Measurements from ENCODE around the gene MPND. TPM values are rescaled to one million over a fixed set of nuclear protein-coding genes. Genes with fewer than 3 reads are reported as not detected.
A peak's percentile ranks its signal among the peaks of the same experiment; 100 is the strongest.

The MPND gene
- total RNA-seq, 3 donors from 2014 or later: 6.1 to 7.7 (median 7.5) TPM

DNA sequence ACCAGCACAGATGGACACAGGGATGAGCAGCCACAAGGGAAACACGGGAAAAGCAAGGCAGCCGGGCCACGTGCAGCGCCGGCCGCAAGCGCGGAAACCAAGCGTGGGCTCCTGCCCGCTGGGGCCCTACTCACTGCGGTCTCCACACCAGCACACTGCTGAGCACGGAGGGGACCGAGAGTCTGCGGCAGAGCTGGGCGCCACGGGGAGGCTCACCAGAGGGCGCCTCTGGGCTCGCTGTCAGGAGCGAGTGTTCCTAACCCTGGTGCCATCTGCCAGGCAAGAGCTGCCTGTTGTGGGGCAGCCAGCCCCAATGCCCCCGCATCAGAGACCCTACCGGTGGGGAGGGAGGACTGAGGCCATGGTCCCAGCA, 26.5 kb downstream of the MPND start:
- TF ChIP-seq, protein P1, sequence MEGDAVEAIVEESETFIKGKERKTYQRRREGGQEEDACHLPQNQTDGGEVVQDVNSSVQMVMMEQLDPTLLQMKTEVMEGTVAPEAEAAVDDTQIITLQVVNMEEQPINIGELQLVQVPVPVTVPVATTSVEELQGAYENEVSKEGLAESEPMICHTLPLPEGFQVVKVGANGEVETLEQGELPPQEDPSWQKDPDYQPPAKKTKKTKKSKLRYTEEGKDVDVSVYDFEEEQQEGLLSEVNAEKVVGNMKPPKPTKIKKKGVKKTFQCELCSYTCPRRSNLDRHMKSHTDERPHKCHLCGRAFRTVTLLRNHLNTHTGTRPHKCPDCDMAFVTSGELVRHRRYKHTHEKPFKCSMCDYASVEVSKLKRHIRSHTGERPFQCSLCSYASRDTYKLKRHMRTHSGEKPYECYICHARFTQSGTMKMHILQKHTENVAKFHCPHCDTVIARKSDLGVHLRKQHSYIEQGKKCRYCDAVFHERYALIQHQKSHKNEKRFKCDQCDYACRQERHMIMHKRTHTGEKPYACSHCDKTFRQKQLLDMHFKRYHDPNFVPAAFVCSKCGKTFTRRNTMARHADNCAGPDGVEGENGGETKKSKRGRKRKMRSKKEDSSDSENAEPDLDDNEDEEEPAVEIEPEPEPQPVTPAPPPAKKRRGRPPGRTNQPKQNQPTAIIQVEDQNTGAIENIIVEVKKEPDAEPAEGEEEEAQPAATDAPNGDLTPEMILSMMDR (IDR thresholded peaks at IDR 0.05): peak in 2 of 3 donors; percentile 25 to 45
- TF ChIP-seq POLR2AphosphoS5 (IDR thresholded peaks at IDR 0.05): no peak
- Histone ChIP-seq H3K9me3 (no peaks in the 10 kb centered on the region), H3K4me1 (peaks cover 38 to 63% of the 10 kb centered on the region in 2 donors), H3K27me3 (no peaks in the 10 kb centered on the region), H3K36me3 (no peaks in the 10 kb centered on the region), H3K4me3 (peak overlapping the region; percentile 9 to 62 (median 41)), H3K27ac (peak overlapping the region; percentile 82 to 92)
- no peak for DNase-seq (ENCODE audit: low spot score in 2 of 2)
- intact Hi-C loops (cut with DNase I; ENCODE audit: low total_unique reads): loop anchor here (10.0 kb wide), 2 partner anchors 105 to 1355 kb away; partner anchors contain the start of genes CATSPERD and LONP1

DNA sequence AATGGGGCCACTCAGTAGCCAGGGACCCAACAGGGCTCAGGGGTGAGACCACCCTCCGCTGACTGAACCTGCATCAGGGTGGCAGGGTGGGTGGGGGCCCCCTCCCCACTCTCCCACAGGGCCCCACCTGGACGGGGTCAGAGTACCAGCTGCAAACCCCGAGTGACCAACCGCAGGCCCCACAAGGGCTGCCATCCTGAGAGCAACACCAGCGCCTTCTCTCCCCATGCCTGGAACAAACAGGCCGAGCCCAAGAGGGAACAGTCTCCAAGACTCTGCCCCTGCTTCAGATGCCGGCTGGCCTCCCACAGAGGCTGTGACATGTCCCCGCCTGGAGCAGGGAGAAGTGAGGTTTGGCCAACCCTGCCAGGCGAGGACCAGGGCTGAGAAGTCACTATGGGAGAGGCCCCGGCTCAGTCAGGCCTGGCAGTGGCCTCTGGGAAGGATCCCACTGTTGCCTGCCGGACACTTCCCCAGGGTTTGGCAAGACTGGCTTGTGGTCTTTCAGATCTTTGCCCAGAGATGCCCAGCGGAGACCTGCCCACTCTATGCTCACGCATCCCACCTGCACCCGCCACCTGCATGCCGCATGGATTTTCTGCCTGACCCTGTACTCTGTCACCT, 27.2 kb downstream of the MPND start:
- intact Hi-C loops (cut with DNase I; ENCODE audit: low total_unique reads): no loop called here
- peak overlapping the region; percentile 82 to 92 for H3K27ac ChIP-seq
- H3K36me3 ChIP-seq: no peaks in the 10 kb centered on the region
- no peaks in the 10 kb centered on the region for H3K27me3 ChIP-seq
- peak overlapping the region in 1 of 3 donors; percentile 62 for H3K4me3 ChIP-seq
- no peaks in the 10 kb centered on the region for H3K9me3 ChIP-seq
- H3K4me1 ChIP-seq: peaks cover 45 to 70% of the 10 kb centered on the region in 2 donors
- no peak for DNase-seq (ENCODE audit: low spot score in 2 of 2)
- TF ChIP-seq, protein P1 (IDR thresholded peaks at IDR 0.05): no peak
- TF ChIP-seq POLR2AphosphoS5 (IDR thresholded peaks at IDR 0.05): no peak
- TF ChIP-seq POLR2A (IDR thresholded peaks at IDR 0.05): no peak

DNA sequence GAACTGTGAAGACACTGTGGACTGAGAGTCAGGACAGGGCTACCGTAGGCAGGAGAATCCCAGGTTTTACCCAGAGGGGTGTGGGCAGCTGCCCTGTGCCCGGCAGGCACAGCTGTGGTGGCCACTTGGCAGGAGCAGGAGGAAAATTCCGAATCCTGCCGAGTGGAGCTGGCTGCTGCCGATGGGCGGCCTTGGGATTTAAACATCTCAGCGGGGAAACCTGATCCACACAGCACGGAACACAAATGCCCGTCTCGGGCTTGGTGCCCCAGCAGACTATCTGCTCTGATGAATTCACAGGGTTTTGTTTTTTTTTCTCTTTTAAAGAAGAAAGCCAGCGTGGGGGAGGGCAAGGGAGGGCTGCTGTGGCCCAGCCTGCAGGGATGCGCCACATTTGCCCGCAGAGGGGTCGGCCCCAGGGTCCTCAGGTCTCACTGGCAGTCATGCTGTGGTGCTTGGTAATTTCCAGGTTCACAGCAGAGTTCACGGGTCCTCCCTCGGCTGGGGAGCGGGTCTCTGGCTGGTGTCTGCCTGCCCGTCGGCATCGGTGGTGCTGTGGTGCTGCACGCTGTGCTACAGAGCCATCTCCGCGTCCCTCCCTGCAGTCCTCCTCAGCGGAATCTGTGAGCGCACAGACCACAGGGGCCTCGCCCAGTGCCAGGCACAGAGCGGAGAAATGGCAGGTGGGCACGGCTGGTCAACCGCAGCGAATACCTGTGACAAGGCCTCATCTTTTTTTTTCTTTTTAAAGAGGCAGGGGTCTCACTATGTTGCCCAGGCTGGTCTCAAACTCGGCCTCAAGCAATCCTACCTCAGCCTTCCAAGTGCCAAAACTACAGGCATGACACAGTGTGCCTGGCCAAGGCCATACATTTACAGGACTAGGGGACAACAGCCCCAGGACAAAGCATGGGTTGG, 28.1 kb downstream of the MPND start:
- Histone ChIP-seq H3K4me3 (no peak overlapping the region), H3K4me1 (peaks cover 47 to 80% of the 10 kb centered on the region in 2 donors), H3K36me3 (no peaks in the 10 kb centered on the region), H3K9me3 (no peaks in the 10 kb centered on the region), H3K27ac (peak overlapping the region; percentile 6 to 93), H3K27me3 (no peaks in the 10 kb centered on the region)
- intact Hi-C loops (cut with DNase I; ENCODE audit: low total_unique reads): no loop called here
- TF ChIP-seq POLR2AphosphoS5 (IDR thresholded peaks at IDR 0.05) (no peak), POLR2A (IDR thresholded peaks at IDR 0.05) (no peak)
- TF ChIP-seq, protein P1 (IDR thresholded peaks at IDR 0.05): no peak
- no peak for DNase-seq (ENCODE audit: low spot score in 2 of 2)

DNA sequence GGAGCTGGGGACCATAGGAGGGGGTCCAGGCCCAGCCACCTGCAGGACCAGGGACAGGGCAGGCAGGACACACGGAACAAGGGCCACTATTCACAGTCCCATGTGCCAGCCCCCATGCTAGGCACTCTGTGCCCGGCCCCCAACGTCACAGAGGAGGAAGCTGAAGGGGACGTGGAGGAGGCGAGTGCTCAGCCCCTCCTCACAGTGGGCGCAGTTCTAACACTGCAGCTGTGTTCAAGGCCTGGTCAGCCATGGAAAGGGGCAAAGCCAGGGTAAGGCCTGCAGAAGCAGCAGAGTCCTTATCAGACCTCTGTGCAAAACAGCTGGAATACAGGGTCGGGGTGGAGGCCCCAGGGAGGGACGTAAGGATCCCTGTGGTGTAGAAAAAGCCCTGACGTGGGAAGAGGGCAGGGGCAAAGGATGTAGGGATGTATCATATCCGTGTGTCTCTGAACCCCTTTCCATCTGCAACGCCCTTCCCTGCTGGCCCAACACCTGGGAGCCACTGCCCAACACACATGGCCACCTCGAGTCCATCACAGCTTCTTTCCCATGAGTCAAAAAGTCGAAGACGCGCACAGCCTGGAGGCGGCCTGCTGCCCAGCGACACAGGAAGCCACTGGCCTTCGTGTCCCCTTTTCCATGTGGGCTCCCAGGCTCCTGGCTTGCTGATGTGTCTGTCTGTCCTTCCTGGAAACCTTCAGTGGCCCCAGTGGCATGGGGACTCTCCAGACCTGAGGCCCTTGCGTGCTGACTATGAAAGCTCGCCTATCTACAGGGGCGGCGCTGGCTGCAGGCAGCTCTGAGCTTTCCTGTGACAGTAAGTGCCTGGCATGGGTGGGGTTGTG, 29.0 kb downstream of the MPND start:
- intact Hi-C loops (cut with DNase I; ENCODE audit: low total_unique reads): no loop called here
- peaks cover 47 to 86% of the 10 kb centered on the region in 2 donors for H3K4me1 ChIP-seq
- no peaks in the 10 kb centered on the region for H3K36me3 ChIP-seq
- no peaks in the 10 kb centered on the region for H3K9me3 ChIP-seq
- H3K4me3 ChIP-seq: no peak overlapping the region
- no peak for DNase-seq (ENCODE audit: low spot score in 2 of 2)
- peak overlapping the region; percentile 88 to 93 for H3K27ac ChIP-seq
- no peak for TF ChIP-seq POLR2A (IDR thresholded peaks at IDR 0.05)
- TF ChIP-seq, protein P1 (IDR thresholded peaks at IDR 0.05): no peak
- TF ChIP-seq POLR2AphosphoS5 (IDR thresholded peaks at IDR 0.05): no peak
- no peaks in the 10 kb centered on the region for H3K27me3 ChIP-seq
